GM19043 (cell line): ENCODE data around the gene ST6GAL1.
"Not testable (repeated sequence)": the region's sequence is repeated elsewhere in the genome, so short reads cannot be mapped to it uniquely, and the experiment has no call there.

Source experiments
- ATAC-seq: cut with Tn5 transposase; IDR thresholded peaks from one replicate; pipeline ENCODE4 v1.9.1; 2021; ENCODE audit warnings: low read depth; ENCODE audit not compliant: unreplicated experiment

ST6GAL1 gene

DNA sequence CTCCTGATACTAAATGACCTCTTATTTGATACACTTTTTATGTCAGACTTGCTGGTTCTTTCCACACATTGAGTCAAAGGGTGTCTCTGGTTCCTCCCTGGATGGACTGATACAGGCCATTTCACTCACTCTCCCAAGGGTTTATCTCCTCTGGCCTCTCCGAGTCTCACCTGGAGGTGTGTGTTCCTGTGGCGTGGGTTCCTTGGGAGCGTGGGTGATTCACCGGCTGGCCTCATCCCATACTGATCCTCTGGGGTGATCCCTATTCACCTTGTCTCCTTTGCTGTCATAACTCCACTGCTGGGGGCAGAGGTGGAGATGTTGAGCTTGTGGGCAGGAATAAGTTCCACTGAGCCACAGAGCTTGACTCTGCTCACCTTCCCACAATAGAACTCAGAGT is 61.1 kb downstream of the ST6GAL1 start:
- ATAC-seq = no peak

DNA sequence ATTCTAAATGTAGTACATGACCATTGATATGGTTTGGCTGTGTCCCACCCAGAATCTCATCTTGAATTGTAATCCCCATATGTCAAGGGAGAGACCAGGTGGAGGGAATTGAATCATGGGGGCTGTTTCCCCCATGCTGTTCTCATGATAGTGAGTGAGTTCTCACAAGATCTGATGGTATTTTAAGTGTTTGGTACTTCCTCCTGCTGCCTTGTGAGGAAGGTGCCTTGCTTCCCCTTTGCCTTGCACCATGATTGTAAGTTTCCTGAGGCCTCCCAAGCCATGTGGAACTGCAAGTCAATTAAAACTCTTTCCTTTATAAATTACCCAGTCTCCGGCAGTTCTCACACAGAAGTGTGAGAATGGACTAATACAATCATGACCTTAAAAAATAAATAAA is 61.8 kb downstream of the ST6GAL1 start:
- not testable (repeated sequence) for ATAC-seq

DNA sequence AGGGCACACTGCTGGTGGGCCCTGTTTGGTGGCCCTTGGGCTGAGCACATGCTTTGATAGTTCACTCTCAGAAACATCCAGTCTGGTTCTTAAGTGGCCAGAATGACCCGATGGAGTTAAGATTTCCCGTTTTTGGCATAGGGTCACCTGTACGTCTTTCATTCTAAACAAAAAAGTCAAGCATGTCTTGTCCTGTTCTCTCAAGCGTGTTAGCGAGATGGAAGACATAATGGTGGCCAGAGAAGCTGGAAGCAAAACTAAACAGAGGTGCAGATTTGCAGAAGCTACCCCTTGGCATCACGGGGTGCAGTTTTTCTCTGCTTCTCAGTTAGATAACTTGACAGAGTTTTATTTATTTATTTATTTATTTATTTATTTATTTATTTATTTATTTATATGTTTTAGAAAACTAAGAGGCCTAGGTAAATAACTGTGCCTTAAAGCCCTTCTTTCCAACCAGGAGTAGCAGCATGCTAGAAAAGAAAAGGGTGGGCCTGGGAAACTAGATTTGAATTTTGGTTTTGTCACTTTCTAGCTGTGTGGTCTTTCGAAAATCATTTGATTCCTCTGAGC is 63.0 kb downstream of the ST6GAL1 start:
- ATAC-seq = no peak

DNA sequence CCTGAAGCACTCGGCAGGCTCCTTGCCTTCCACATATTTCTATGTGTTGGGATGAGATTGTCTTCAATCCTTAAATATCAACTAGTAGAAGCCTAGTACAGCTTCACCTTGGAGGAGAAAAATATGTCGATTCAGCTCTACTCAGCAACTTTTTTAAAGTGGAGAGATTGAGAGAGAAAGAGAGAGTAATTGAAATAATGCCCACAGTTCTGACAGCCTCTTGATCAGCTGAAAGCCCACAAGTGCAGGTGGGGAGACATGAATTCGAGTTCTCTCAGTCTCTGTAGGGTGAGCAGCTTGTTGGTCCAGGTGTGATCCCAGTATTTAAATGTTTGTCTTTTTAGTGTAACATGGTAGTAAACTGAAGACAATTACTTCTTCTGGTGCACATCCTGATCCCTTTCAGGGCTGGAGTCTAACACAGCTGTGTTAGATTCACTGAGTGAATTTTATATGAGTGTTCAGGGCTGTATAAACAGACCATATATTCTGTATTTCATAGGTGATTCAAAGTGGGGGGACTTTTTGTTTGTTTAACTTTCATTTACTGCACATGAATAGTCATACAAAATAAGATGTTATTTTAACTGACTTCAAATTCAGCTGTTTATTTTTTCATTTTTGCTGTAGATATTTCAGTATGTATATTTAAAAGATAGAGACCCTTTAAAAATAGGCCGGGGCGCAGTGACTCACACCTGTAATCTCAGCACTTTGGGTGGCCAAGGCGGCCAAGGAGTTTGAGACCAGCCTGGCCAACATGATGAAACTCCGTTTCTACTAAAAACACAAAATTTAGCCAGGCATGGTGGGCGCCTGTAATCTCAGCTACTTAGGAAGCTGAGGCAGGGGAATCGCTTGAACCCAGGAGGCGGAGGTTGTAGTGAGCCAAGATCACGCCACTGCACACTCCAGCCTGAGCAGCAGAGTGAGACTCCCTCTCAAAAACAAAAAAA is 64.0 kb downstream of the ST6GAL1 start:
- ATAC-seq = no peak

DNA sequence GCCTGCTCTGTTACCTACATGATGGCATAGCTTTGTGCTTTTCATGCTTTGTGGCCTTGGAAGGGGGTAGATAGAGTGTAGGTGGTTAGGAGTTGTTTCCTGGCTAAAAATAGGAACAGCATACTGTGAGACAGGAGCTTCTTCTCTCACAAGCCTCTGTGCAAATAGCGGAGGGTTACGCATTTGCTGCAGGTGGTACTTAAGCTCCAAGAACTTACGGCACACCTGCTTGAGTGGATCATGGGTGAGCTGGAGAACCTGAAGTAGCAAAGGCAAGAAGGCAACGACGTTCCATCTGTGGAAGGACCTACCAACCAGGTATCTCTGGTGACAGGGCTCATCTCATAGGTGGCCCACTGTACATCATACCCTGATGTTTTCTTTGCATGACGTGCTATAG is 66.0 kb downstream of the ST6GAL1 start:
- ATAC-seq = no peak

DNA sequence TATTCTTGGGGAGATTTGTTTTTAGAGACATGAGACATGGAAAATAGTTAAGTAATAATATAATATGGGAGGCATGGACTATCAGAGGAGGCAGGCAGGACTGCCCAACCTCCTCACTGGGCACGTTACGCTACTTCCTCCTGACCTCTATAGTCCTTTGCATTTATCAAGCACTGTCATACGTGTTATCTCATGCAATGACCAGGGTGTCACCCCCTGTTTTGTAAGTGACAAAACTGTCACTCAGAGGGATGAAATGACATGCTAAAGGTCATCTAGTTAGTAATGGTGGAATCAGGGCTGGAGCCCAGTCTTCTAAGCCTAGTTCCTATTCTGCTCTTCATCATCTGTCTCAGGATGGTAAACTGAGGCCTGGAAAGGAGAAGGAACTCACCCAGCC is 66.7 kb downstream of the ST6GAL1 start:
- ATAC-seq = no peak

DNA sequence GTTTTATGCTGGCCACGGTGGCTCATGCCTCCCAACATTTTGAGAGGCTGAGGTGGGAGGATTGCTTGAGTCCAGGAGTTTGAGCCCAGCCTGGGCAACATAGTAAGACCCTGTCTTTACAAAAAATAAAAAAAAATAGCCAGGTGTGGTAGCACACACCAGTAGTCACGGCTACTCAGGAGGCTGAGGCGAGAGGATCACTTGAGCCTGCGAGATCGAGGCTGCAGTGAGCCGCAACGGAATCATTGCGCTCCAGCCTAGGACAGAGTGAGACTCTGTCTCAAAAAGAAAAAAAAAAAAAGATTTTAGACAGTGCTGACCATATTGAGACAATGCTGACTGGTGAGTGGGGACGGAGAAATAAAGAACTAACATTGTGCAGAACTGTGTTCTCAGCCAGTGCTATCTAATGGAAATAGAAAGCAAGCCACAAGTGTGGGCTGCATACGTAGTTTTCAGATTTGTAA is 67.2 kb downstream of the ST6GAL1 start:
- ATAC-seq = no peak

DNA sequence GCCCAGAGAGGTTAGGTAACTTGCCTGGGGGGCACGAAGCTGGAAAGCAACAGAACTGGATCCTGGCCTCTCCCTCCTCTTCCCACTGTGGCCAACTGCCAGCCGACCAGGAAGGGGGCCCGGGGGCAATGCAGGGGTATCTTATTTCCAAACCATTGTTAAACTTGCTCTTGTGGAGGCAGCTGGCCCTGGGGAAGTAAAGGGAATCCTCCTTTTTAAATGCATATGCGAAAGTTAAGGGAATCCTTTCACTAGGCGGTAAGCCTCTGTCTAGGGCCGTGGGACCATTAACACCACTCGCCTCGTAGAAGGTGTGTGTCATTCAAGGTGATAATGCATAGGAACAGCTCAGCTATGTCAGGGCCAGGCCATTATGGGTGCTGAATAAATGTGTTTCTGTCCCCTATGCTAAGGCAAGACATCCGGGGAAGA is 68.6 kb downstream of the ST6GAL1 start:
- no peak for ATAC-seq

DNA sequence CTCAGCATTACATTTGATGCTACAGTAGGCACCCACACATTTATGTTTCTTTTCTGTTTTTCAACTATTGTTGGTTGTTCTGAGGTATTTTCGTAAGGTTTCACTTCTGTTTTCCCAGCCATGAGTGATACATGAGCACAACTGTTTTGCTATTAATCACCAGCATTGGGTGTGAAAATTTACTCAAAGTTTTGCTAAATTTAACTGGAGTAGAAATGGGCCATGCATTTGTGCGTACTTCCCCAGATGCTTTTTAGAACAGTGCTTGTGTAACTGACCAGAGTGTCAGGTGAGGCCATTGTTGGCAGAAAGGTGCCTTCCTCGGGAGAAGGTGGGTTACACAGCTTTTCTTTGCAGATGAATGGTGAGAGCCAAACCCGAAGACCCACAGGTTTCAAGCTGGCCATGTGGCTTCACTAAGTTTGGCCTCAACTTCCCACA is 70.4 kb downstream of the ST6GAL1 start:
- peak; percentile 59 for ATAC-seq

DNA sequence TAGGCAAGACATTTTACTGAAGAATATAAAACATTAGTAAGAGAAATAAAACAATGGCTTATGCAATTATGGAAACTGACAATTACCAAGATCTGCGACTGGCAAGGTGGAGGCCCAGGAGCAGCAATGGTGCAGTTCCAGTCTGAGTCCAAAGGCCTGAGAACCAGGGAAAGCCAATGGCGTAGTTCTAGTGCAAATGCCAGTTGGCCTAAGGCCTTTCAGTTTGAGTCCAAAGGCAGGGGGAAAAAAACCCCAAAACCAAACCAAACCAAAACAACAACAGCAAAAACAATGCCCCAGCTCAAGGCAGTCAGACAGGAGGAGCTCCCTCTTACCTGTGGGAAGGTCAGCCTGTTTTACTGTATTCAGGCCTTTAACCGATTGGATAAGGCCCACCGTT is 72.6 kb downstream of the ST6GAL1 start:
- ATAC-seq = no peak

DNA sequence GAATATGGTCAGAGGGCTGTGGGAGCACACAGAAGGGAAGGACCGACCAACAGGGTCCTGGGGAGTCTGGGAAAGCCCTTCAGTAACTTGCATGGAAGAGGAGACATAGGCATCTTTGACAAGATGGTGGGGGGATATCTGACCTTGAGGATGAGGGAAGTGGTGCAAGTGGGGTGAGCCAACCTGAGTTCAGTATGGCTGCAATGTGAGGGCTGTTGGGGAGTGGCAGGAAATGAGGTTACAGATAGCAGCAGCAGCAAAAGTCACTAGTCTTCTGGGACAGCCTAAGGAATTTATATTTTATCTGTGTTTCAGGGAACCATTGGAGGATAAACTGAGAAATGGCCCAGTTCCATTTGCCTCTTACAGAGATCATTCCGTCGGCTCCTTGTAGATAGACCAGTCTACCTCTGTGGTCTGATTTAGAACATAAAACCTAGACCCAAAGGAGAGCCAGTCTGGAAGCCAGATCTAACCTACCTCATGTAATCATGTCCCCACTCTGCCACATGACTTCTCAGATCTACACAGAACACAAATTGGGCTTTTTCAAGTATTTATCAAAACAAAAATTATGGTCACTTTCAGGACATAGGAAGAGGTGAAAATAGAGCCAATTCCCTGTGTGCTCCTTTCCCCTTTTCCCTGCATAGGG is 75.6 kb downstream of the ST6GAL1 start:
- ATAC-seq = no peak

DNA sequence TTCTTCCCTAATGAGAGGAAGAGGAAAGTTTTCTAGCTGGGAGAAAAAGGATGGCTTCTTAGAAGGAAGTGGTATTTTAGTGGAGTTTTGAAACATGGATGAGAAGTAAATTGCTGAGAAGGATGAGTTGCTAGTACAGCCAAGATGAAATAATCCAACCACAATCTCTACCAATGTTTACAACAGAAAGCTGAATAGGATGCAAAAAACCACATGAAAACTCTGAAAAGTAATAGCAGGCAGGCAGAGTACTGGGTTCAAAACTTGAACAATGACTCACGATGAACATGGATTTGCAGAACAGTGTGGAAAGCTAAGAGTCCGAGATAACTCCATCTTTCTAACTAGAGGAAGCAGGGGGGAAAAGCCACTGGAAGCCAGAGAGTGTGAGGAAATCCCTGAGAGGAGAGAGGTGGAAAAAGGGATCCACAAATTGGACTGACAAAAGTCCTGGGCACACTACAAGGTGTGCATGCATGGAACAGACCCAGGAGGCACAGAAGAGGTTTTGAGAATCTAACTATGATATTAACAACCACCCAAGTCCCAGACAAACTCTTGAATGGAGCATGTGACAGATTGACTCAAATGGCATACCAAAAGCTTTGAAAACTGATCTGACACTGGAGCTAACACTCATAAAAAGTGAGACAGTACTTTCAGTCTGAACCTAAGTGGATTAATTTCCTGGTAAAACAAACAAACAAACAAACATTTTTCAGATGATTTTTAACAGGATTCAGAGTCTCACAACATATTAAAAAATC is 76.7 kb downstream of the ST6GAL1 start:
- no peak for ATAC-seq

DNA sequence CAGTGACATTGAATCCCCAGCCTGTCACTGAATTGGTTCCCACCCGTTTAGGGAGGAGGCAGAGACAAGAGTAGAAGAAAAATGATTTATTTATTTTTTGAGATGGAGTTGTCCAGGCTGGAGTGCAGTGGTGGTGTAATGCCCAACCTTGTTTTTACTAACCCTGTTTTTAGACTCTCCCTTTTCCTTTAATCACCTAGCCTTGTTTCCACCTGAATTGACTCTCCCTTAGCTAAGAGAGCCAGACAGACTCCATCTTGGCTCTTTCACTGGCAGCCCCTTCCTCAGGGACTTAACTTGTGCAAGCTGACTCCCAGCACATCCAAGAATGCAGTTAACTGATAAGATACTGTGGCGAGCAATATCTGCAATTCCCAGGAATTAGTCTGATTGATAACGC is 80.1 kb downstream of the ST6GAL1 start:
- not testable (repeated sequence) for ATAC-seq

DNA sequence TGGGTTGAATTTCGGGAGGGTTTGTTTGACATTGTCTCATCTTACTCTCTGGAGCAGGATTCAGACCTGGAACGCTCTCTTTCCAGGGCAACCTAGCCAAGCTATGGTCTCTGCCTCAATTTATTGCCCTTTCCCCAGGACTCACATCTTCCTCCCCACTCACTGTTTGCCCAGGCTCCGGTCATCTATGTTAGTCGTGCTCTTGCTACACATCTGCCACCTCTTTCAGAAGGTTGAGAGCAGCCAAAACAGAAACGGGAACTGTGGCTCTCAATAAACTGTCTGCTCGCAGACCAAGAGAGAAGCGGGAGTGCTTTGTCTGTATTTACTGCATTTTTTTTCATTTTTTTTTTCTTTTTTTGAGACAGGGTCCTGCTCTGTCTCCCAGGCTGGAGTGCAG is 81.6 kb downstream of the ST6GAL1 start:
- peak; percentile 43 for ATAC-seq

DNA sequence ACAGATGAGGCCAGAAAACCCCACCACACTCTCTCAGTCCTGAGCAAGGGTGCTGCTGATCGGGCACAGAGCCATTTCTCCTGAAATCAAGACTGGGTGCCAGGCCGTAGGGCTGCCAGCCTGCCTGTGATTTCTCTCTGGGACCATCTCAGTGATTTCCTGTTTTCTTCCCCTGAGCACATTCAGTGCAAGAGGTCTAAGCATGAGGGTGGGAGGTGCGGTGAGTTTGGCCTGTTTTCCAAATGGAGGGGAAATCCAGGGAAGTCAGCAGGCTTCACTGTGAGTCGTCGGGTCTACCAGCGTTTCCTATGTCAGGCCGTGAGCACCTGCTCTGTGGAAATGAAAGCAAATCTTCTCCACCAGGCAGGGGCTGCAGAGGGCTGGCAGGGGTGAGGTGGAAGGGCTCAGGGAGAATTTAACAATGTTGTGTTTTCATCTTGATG is 82.3 kb downstream of the ST6GAL1 start:
- no peak for ATAC-seq

DNA sequence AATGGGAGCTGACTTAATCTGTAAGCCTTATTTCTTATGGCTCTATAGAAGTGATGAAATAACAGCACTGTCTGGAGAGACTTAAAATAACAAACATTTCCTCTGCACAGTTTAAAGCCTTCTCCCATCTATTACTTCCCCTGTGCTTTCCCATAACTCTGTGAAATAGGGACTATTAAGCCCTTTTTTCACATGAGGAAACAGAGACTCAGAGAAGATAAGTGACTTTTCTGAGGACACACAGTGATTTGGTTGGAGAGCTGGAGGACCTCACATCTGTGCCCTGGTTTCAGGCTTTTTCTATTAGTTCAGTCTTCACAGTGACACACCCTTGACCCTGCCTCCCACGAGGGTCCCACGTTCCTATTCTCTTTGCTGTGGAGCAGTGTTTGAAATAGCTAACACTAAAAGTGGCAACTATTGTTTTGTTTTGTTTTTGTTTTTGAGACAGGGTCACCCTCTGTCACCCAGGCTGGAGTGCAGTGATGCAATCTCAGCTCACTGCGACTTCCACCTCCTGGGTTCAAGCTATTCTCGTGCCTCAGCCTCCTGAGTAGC is 82.9 kb downstream of the ST6GAL1 start:
- ATAC-seq = no peak

DNA sequence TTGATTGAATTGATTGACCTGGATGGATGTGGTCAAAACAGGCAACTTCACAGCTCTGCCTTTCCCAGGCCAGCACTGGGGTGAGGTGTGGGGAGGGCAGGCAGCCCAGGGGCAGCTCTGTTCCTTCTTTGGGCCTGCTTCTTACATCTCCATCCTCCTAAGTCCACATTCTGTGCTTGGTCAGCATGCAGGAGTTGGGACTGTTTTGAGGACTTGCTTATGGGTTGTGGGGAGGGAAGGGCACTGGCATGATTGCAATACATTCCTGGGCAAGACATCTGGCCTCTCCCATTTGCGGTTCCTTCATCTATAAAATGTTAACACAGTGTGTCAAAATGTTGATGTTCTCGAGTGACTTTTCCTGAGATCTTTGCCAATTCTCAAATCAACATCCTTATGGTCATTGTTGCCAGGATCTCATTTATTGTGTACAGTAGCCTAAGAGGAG is 84.1 kb downstream of the ST6GAL1 start:
- ATAC-seq = no peak

DNA sequence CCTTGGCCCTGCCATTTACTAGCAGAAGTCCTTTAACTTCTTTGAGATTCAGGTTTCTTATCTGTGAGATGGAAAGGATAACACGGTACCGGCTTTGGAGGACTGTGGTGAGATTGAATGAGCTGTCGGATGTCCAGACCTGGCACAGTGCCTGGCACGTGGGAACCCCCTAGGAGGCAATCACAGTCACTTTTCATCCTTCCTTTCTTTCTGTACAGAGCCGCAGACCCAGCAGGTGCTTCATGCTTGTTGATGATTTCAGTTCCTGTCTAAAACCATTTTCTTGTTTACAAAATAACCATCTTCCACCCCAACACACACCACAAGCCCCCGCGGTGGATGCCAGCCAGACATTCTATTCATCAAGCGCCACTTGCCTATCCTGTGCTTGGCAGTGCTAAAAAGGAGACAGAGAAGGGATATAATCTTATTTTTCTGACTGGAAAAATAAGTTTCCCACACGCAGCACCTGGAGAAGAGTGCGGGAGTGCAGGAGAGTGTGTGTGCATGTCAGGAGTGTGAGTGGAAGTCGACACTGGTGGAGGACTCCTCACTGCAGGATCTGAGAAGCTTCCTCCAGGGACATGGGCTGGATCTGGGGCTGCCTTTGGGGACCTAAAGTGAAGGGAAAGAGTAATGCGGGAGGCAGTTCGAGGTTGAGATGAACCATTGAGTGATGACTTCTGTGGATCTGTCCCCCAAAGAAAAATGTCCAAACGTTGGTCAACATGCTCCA is 85.7 kb downstream of the ST6GAL1 start:
- peak; percentile 57 for ATAC-seq

DNA sequence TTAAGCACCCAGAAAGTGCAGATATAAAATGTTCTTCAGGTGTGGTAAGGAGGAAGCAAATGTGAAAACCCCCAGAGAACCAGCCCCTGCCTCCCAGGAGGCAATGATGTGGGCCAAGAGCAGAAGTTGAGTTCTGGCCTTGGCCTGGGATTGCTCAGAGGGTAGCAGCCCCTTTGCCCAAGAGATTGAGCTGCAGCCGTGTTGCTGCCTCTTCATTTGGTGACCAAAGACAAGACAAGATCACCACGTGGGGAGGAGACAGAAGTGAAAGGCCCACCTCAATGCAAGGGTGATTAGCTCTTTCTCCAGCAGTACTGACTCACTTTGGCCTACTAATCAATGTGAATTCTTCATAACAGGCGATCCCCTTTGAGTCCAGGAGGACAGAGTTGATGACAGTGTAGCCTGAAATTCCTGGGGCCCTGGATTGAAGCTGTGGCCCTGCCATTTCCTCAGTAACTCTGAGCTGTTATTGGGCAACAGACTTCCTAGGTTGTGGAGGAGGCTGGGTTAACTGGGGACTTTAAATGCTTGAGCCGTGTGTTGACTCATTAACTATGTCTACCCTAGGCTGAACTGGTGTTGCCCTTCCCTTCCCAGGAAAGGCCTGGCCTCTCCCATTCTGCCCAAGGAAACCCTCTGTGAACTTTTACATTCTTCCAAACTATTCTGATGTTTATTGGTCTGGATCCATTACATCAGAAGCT is 86.5 kb downstream of the ST6GAL1 start:
- ATAC-seq = peak; percentile 25
